ENCODE results near the gene CD96.
"Not testable (repeated sequence)": the region's sequence is repeated elsewhere in the genome, so short reads cannot be mapped to it uniquely, and the experiment has no call there.

Gene CD96

DNA sequence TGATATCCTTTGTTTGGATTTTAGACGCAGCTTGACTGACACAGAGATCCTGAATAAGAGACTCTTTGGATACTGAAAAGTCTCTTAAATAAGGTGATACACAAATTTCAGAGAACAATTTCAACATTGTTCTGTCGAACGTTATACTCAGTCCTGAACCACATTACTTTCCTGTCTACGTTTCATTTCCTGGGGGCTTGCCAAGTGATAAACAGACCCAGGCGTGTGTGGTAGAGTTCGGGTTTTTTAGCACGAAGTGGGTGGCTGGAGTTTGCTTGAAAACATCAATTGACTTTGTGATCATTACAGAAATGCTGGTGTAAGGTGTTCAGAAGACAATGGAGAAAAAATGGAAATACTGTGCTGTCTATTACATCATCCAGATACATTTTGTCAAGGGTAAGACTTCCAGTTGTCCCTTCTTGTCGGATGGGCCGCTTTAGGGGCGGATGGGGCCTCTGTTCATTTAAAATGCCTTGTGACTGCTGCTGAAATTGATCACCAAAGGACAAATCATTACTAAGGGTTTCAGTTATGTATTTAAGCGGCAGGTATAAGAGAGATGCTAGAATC is at the start of gene CD96:
CD96 (plus strand) TSS at position 287 of the 573 bp plus-strand sequence; CDS start at position 339, 52 bp downstream.
- DNase-seq: no peak

- no peak for DNase-seq
Measured at GRCh38 chr3:111493276-111493675, 48.7 kb upstream of the CD96 start.

DNA sequence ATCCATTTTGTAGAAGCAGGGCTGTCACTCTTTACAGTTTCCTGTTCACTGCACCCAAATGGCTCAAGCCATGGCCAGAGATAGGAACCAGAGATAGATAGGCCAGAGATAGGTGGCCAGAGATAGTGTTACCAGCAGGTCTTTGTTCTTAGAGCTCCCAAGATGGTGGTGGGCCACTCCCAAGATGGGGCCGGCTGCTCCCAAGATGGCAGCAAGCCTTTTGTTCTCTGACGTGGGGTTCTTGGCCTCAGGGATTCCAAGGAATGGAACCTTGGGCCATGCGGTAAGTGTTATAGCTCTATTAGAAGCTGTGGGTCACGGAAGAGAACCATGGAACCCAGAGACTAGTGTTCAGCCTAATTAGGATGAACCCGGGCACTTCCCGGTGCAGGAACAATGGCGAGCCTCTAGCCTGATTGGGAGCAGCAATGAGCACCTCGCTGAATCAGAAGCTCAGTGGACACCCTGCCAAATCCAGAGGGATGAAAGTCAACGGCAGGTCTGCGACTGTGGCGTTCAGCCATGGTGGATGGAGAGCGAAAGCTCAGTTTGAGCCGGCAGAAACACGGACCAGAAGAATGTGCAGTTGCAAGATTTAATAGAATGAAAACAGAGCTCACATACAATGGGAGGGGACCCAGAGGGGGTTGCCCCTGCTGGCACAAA is 45.0 kb upstream of the CD96 start:
- DNase-seq: no peak

DNA sequence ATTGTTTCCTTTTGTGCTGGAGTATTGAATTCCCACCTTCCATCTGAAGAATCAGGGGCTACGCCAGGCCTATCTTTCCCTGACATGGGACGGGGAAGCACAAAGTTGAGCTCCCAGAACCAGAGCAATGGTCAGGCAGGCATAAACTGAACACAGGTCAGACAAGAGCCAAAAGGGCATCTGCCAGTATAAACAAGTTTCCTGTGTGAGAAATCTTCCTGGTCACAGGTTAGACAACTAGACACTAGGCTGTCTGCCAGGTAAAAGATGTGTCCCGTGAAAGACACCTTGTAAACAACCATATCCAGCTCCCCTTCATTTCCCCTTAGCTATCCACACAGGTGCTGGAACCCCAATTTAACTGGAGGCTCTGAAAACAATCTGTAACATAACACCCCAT is 44.0 kb upstream of the CD96 start:
- no peak for DNase-seq

DNA sequence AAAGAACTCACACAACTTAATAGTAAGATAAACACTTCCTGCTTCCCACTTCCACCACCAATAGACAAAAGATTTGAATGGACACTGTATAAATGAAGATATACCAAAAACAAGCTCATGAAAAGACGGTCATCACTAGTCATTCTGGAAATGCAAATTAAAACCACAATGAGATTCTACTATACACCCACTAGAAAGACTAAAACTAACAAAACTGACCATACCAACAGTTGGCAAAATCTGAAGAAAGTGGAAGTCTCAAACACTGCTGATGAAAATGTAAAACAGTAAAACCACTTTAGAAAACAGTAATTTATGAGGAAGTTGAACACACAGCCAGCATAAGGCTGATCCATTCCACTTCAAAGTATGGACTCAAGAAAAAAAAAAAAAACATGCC is 35.6 kb upstream of the CD96 start:
- no peak for DNase-seq

- DNase-seq: no peak
Measured at GRCh38 chr3:111509308-111509707, 32.7 kb upstream of the CD96 start.

DNA sequence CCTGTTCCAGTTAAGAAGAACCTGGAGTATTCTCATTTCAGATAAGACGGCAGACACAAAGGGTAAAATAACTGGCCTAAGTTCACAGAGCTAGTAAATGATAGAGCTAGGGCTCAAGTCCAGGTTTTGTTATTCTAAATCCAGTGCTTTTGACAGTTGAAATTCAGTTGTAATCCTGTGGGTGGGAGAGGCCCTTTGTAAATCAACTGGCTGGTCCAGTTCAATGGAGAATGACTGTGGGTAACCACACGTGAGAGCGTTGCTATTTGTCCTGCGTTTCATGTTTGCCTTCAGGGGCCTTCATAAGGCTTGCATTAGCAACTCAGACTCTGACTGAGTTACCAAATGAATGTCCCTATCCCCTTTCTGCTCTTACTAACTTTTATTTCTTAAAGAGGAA is 24.2 kb upstream of the CD96 start:
- DNase-seq: no peak

DNA sequence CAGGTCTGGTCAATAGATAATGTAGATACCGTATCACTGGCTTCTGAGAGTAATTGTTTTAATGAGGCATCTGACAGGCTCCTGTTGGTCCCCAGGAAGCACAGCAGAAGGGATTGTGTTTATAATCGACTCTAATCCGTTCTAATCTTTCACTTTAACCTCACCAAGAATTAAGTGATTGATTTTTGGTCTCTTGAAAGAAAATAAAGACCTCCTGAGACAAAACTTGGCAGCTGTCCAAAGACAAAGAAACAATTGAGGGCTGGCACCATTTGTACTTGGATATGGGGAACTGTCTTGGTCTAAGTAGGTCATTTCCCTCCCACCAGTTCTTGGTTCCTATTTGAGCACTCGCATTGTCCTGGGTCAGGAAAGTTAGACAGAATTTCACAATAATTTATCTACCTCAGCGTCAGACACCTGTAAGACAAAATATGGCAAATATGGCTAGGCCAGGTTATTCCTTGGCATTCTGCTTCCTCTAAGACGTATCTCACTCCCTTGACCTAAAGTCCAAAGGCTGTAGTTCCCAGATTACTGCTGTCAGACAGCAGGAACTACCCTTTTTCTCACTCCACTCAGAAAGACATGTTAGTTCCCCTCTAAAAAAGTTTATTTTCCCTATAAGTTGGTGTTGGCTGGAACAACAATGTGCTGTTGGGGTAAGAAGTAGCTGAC is 22.7 kb upstream of the CD96 start:
- no peak for DNase-seq

DNA sequence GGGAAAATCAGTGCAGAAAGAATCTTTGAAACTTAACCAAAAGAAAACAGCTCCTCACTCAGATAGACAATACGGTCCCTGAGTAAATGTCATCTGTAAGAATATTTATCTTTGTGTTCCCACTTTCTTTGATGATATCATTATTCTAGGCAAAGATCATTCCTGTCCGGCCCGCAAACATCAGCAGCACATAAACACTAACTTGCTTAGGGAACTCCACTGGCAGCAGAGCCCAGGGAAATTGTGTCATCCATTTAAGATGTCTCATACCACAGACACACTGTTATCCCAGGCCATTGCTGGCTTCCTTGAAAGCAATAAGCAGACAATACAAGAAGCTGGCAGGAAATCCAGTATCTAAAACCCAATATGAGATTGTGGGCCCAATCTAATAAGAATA is 20.1 kb upstream of the CD96 start:
- DNase-seq: no peak

DNA sequence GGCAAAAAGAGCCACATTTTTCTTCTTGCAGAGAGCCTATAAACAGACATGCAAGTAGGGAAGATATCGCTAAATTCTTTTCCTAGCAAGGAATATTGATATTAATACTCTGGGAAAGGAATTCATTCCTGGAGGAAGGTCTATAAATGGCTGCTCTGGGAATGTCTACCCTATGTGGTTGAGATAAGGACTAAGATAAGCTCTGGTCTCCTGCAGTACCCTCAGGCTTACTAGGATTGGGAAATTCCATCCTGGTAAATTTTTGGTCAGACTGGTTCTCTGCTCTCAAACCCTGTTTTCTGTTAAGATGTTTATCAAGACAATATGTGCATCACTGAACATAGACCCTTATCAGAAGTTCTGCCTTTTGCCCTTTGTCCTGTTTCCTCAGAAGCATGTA is 17.5 kb upstream of the CD96 start:
- DNase-seq: not testable (repeated sequence)

DNA sequence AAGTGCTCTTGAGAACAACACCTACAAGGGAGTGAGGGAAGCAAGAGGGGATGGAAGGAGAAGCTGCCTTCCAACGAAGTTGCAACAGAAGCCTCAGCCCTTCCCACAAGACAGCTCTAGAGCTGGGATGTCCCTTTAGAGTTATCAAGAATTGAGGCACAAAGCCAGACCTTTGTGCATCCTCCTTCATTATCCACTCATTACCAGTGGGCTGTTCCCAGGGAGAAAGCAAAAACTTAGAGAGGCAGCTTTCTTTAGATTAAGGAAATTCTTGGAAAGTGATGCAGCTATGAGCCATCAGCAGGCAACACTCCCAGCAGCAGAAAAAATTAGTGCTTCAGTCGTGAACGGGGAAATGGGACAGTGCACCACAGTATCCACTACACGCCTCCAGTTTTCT is 10.6 kb upstream of the CD96 start:
- DNase-seq: no peak

GRCh38 chr3:111534701-111535100 is 7.3 kb upstream of the CD96 start:
- DNase-seq: no peak

GRCh38 chr3:111538111-111538510 is 3.9 kb upstream of the CD96 start:
- DNase-seq: no peak

DNA sequence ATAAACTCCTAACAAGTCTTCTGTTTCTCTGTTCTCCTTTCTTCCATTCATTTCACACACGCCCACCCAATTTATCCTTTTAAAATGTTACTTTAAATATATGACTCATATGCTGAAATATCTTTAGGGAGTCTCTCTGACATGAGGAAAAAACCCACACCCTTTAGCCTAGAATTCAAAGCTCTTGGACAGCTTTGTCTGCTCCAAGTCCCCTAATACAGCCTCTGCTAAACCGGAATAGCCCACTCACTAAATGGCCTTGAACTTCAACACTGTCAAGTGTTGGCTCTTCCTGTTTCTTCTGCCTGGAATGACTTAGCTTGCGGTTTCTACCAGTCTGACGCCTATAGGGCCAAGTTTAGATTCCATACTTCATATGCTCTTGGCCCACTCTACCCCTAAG is 3.3 kb upstream of the CD96 start:
- no peak for DNase-seq

- DNase-seq: no peak
Measured at GRCh38 chr3:111539351-111540331, 2.4 kb upstream of the CD96 start.

GRCh38 chr3:111541391-111541790 is 606 bp upstream of the CD96 start:
- DNase-seq: no peak

- no peak for DNase-seq
Measured at GRCh38 chr3:111542611-111543300, 759 bp downstream of the CD96 start.

DNA sequence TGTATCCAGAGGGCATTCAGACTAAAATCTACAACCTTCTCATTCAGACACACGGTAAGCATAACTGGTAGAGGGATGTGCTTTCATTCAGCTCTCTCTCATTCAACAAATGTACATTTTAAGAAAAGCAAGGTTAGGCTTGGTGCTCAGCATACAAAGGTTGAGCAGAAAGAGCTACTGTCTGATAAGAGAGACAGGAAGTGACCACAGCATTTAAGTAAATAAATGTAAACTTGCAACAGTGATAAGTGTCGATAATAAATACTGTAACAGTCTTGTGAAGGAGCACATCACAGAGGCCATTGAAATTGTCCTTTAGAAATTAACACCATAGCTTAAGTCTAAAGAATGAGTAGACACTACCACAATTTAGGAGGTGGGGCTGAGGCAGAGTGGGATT is 3.4 kb downstream of the CD96 start:
- DNase-seq: no peak

DNA sequence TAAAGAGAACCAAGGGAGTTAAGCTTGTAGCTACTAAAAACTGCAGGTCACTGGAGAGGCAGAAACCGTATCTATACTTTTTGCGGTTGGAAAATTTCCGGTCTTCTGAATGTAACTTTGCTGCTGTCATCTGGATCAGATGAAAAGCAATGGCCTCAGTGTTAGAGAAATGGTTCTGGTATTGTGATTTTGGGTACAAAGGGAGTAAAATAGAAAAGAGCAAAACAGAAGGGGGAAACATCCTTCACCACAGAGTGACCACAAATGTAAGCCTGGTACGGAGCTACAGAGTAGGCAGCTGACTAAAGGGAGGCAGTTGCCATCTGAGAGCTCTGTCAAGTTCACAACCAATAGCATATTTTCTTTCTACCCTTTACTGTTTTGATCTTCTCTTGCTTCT is 5.6 kb downstream of the CD96 start:
- no peak for DNase-seq

- DNase-seq: no peak
Measured at GRCh38 chr3:111548092-111548491, 6.1 kb downstream of the CD96 start.

DNA sequence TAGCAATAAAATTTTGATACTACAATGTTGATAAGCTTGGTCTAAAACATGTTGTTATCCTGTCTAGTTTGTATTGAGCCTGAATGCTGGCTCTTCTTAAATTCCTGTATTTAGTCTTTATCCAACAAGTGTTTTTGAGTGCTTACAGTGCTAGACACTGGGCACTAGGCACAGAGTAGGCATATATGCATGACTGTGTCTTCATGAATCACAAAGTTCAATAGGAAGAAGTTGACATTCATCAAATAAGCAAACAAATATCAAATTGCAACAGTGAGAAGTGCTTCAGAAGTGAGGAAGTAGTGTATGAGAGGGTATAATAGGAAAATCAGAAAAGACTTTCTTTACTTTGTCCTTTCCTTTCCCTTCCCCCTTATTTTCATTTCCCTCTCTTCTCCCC is 6.8 kb downstream of the CD96 start:
- no peak for DNase-seq

DNA sequence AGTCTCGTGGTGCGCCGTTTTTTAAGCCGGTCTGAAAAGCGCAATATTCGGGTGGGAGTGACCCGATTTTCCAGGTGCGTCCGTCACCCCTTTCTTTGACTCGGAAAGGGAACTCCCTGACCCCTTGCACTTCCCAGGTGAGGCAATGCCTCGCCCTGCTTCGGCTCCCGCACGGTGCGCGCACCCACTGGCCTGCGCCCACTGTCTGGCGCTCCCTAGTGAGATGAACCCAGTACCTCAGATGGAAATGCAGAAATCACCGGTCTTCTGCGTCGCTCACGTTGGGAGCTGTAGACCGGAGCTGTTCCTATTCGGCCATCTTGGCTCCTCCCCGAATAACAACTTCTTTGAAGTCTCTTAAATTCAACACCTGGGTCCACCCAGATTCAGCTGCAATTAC is 19.9 kb downstream of the CD96 start:
- not testable (repeated sequence) for DNase-seq

- DNase-seq: no peak
Measured at GRCh38 chr3:111566844-111567243, 24.8 kb downstream of the CD96 start.

Measured in SW 1271 (cell line).